Dendritic cell treated with granulocyte-macrophage colony-stimulating factor and Interleukin-4, amounts not matched to agents 40 ng/mL and 50 ng/mL, for 4 days (primary cell): ENCODE data around the gene PGPEP1.
"Not testable (repeated sequence)": the region's sequence is repeated elsewhere in the genome, so short reads cannot be mapped to it uniquely, and the experiment has no call there.

Source experiments
- H3K27ac Mint-ChIP-seq: one replicate; pipeline ENCODE4 v1.8.0; 2022; ENCODE audit warnings: mild to moderate bottlenecking, mixed read lengths
- H3K27me3 Mint-ChIP-seq: one replicate; pipeline ENCODE4 v1.8.0; 2022; ENCODE audit warnings: mild to moderate bottlenecking, mixed read lengths
- H3K36me3 Mint-ChIP-seq: one replicate; pipeline ENCODE4 v1.8.0; 2022; ENCODE audit warnings: low read depth, mixed read lengths
- H3K4me1 Mint-ChIP-seq: one replicate; pipeline ENCODE4 v1.8.0; 2022; ENCODE audit warnings: low read depth, mixed read lengths
- H3K4me3 Mint-ChIP-seq: one replicate; pipeline ENCODE4 v1.8.0; 2022; ENCODE audit warnings: mild to moderate bottlenecking, moderate library complexity, mixed read lengths
- H3K9me3 Mint-ChIP-seq: one replicate; pipeline ENCODE4 v1.8.0; 2022; ENCODE audit warnings: mixed read lengths
- intact Hi-C: fragments of 100-400 bp; cut with micrococcal nuclease; formaldehyde crosslinking; loops from one replicate; pipeline ENCODE4 v1.15.0; 2022

The PGPEP1 gene

DNA sequence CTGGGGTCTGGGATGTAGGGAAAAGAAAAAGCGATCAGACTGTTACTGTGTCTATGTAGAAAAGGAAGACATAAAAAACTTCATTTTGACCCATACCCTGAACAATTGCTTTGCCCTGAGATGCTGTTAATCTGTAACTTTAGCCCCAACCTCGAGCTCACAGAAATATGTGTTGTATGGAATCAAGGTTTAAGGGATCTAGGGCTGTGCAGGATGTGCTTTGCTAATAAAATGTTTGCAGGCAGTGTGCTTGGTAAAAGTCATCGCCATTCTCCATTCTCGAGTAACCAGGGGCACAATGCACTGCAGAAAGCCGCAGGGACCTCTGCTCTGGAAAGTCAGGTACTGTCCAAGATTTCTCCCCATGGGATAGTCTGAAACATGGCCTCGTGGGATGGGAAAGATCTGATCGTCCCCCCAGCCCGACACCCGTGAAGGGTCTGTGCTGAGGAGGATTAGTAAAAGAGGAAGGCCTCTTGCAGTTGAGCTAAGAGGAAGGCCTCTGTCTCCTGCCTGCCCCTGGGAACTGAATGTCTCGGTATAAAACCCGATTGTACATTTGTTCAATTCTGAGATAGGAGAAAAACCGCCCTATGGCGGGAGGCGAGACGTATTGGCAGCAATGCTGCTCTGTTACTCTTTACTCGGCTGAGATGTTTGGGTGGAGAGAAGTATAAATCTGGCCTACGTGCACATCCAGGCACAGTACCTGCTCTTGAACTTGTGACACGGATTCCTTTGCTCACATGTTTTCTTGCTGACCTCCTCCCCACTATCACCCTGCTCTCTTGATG is 62.3 kb downstream of the PGPEP1 start:
- intact Hi-C loops, H3K9me3 Mint-ChIP-seq, H3K36me3 Mint-ChIP-seq, H3K27me3 Mint-ChIP-seq: not testable (repeated sequence)
- Mint-ChIP-seq H3K4me1 (peaks cover 51% of the 10 kb centered on the region), H3K27ac (peak overlapping the region; percentile 90), H3K4me3 (peak overlapping the region; percentile 50)

DNA sequence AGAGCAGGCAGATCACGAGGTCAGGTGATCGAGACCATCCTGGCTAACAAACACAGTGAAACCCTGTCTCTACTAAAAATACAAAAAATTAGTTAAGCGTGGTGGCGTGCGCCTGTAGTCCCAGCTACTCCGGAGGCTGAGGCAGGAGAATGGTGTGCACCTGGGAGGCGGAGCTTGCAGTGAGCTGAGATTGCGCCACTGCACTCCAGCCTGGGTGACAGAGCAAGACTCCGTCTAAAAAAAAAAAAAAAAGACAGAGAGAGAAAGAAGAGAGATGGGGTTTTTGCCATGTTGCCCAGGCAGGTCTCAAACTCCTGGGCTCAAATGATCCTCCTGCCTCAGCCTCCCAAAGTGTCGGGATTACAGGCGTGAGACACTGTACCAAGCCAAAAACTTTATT is 65.4 kb downstream of the PGPEP1 start:
- intact Hi-C loops, H3K9me3 Mint-ChIP-seq, H3K27me3 Mint-ChIP-seq, H3K27ac Mint-ChIP-seq, H3K36me3 Mint-ChIP-seq, H3K4me3 Mint-ChIP-seq: not testable (repeated sequence)
- peaks cover 50% of the 10 kb centered on the region for H3K4me1 Mint-ChIP-seq

DNA sequence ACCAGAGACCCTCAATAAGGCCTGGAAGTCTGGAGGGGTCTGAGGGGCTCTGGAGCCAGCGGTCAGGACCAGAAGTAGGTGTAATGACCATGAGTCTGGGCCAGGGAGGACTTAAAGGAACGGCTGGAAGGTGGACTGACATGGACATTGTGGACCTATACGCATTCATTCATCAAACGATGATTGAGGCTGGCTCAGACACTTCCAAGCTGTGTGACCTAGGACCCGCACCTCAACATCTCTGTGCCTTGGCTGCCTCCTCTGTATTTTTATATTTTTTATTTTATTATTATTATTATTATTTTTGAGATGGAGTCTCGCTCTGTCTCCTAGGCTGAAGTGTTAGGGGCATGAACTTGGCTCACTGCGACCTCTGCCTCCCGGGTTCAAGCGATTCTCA is 66.4 kb downstream of the PGPEP1 start:
- Mint-ChIP-seq H3K4me1 (peaks cover 40% of the 10 kb centered on the region), H3K27me3 (peaks cover 3% of the 10 kb centered on the region), H3K36me3 (no peaks in the 10 kb centered on the region), H3K27ac (no peak overlapping the region), H3K4me3 (no peak overlapping the region), H3K9me3 (no peaks in the 10 kb centered on the region)
- intact Hi-C loops, result no loop called here

GRCh38 chr19:18408053-18408476 is 67.7 kb downstream of the PGPEP1 start:
- H3K4me3 Mint-ChIP-seq, result no peak overlapping the region
- H3K27me3 Mint-ChIP-seq, result peaks cover 14% of the 10 kb centered on the region
- H3K9me3 Mint-ChIP-seq, result no peaks in the 10 kb centered on the region
- peaks cover 27% of the 10 kb centered on the region for H3K4me1 Mint-ChIP-seq
- intact Hi-C loops, result loop anchor here (2.0 kb wide), 2 partner anchors 19 to 59 kb away; no protein-coding TSS in a partner anchor
- no peak overlapping the region for H3K27ac Mint-ChIP-seq
- no peaks in the 10 kb centered on the region for H3K36me3 Mint-ChIP-seq

DNA sequence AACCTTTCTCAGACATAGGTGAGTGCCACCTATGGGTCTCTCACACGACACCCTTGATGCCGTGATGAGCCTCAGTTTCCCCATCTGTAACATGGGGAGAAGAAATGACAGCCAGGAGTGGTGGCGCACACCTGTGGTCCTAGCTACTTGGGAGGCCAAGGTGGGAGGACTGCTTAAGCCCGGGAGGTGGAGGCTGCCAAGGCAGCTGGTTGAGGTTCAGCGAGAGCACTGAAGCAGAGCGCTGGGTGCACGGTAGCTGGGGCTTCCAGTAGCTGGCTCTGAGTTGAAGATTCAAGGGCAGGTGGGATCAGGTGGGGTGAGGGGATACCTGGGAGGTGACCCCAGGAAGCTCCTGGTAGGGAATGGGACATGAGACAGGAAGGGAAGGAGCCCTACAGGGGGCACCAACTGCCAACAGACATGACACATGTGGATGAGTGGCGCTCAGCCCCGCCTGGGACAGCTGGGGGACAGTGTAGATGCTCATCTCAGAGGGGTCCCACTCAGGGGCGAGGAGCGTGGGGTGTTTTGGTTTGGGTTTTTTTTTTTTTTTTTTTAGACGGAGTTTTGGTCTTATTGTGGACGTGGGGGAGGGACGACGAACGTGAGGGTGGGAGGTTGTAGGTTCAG is 72.3 kb downstream of the PGPEP1 start:
- intact Hi-C loops, result no loop called here
- Mint-ChIP-seq H3K27ac (no peak overlapping the region), H3K27me3 (peaks cover 14% of the 10 kb centered on the region), H3K4me1 (peaks cover 52% of the 10 kb centered on the region), H3K36me3 (no peaks in the 10 kb centered on the region), H3K4me3 (no peak overlapping the region), H3K9me3 (no peaks in the 10 kb centered on the region)

- Mint-ChIP-seq H3K4me3 (peak overlapping the region; percentile 69), H3K27me3 (peaks cover 14% of the 10 kb centered on the region), H3K36me3 (peaks cover under 1% of the 10 kb centered on the region), H3K9me3 (no peaks in the 10 kb centered on the region), H3K4me1 (peaks cover 58% of the 10 kb centered on the region), H3K27ac (peak overlapping the region; percentile 95)
- intact Hi-C loops, result loop anchor here (5.0 kb wide), 2 partner anchors 132 to 212 kb away; partner anchors contain the start of genes JUND and RAB3A
Observed at GRCh38 chr19:18414504-18415177, 74.2 kb downstream of the PGPEP1 start.

DNA sequence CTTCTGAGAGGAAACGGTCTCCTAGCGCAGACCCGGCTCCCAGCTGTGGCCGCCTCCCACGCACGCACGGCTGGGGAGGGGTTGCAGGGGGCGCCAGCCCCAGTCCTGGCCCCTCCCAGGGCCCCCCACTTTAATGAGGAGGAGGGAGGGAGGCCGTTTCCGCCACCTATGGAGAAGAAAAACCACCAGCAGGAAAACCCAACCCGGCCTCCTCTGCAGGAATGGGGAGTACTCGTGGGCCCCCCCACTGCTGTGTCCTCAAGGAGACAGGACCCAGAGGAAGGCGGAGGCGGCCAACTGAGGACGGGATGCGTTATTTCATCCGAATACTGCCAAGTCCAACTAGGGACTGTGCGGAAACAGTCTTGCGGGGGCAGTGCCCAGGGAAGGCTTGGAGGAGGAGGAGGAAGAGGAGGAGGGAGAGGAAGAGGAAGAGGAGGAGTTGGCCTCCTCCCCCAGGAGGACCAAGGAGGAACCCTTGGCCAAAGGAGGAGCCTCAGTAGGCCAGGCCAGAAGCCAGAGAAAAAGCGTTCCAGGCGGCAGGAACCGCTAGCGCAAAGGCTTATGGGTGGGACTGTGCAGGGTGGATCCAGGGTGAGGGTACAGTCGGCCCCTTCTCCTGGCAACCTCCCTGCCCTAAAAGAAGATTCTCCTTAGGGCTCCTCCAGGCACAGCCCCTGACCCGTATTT is 74.9 kb downstream of the PGPEP1 start:
- H3K4me3 Mint-ChIP-seq, result peak overlapping the region; percentile 69
- H3K36me3 Mint-ChIP-seq, result peaks cover 7% of the 10 kb centered on the region
- H3K9me3 Mint-ChIP-seq, result no peaks in the 10 kb centered on the region
- H3K4me1 Mint-ChIP-seq, result peaks cover 59% of the 10 kb centered on the region
- peaks cover 14% of the 10 kb centered on the region for H3K27me3 Mint-ChIP-seq
- intact Hi-C loops, result loop anchor here (5.0 kb wide), 2 partner anchors 133 to 213 kb away; partner anchors contain the start of genes JUND and RAB3A
- H3K27ac Mint-ChIP-seq, result peak overlapping the region; percentile 95

DNA sequence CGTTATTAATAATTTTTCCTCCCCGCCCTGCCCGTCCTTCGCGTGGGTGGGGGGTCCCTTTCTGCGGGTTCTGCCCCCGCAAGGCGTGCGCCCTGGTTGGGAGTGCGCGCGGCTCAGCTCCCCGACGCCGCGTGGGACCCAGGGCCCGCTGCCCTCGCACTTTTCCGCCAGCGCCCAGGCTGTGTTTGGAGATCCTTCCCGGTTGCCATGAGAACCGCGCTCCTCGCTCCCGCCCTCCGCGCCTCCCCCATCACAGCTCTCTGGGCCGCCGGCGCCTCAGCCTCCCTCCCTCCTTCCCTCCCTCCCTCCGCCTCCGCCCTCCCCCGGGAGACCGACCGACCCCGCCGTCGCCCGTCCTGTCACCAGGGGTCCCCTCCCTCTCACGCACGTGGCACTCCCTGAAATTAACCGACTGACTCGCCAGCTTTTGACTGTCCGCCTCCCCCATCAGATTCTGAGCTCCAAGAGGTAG is 76.4 kb downstream of the PGPEP1 start:
- Mint-ChIP-seq H3K27ac (peak overlapping the region; percentile 95), H3K4me1 (peaks cover 70% of the 10 kb centered on the region), H3K36me3 (peaks cover 11% of the 10 kb centered on the region), H3K4me3 (peak overlapping the region; percentile 65), H3K9me3 (no peaks in the 10 kb centered on the region), H3K27me3 (peaks cover 10% of the 10 kb centered on the region)
- intact Hi-C loops, result loop anchor here (5.0 kb wide), 2 partner anchors 135 to 215 kb away; partner anchors contain the start of genes JUND and RAB3A

DNA sequence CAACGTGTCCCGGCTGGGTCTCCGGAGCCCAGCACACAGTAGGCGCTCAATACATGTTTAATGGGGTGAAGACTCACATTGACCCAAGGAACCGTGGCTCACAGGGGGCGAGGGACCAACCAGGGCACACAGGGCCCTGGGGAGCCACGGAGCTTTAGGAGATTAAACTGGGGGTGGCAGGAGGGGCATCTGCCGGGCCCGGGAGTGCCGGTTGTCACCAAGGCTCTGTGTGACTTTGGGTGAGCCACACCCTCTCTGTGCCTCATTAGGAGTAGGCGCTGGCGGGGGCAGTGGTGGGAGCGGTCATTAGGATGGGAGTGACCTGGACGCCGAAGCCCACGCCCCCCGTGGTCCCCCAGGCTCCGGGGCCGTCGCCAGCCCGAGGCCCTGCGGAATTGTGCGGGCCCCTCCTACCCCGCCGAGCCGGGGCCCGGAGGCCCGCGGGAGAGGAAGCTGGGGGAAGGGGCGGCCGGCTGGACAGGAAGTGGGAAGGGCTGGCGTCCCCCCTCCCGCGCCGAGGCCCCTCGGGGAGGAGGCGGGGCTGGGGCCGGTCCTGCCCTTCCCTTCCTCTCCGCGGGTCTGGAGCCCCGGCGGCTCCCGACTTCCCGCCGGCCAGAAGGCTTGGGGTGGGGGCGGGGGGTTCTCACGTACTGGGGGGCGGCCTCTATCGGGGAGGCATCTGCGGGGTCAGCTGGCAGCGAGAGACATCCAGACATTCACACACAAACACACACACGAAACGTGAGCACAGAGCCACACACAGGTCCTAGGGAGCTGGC is 77.0 kb downstream of the PGPEP1 start:
- intact Hi-C loops, result loop anchor here (5.0 kb wide), 2 partner anchors 135 to 215 kb away; partner anchors contain the start of genes JUND and RAB3A
- peak overlapping the region; percentile 95 for H3K27ac Mint-ChIP-seq

DNA sequence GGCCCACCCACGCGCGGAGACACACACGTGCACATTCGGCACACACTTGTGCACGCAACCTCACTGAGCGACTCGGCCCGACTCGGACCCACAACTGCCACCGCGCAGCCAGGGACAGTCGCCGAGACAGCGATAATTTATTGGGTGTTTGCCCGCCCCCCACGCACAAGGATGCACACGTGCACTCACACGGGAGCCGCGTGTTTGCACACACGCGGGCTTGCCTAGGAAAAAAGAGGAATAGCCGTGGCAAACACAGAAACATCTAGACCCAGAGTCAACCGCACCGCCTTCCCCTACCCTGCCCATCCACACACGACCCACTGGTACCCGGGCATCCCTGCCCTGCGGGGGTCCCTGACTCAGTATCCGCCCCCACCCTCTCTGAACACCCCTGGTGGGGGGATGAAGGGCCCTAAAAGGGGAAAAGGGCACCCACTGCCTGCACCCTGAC is 77.7 kb downstream of the PGPEP1 start:
- Mint-ChIP-seq H3K27me3 (no peaks in the 10 kb centered on the region), H3K9me3 (no peaks in the 10 kb centered on the region)
- intact Hi-C loops, result loop anchor here (5.0 kb wide), 2 partner anchors 136 to 216 kb away; partner anchors contain the start of genes JUND and RAB3A

More for the DNA sequence above, 77.0 kb downstream of the PGPEP1 start:
- no peaks in the 10 kb centered on the region for H3K9me3 Mint-ChIP-seq
- H3K4me3 Mint-ChIP-seq, result peak overlapping the region; percentile 71
- peaks cover 76% of the 10 kb centered on the region for H3K4me1 Mint-ChIP-seq
- peaks cover 17% of the 10 kb centered on the region for H3K36me3 Mint-ChIP-seq
- peaks cover 5% of the 10 kb centered on the region for H3K27me3 Mint-ChIP-seq

DNA sequence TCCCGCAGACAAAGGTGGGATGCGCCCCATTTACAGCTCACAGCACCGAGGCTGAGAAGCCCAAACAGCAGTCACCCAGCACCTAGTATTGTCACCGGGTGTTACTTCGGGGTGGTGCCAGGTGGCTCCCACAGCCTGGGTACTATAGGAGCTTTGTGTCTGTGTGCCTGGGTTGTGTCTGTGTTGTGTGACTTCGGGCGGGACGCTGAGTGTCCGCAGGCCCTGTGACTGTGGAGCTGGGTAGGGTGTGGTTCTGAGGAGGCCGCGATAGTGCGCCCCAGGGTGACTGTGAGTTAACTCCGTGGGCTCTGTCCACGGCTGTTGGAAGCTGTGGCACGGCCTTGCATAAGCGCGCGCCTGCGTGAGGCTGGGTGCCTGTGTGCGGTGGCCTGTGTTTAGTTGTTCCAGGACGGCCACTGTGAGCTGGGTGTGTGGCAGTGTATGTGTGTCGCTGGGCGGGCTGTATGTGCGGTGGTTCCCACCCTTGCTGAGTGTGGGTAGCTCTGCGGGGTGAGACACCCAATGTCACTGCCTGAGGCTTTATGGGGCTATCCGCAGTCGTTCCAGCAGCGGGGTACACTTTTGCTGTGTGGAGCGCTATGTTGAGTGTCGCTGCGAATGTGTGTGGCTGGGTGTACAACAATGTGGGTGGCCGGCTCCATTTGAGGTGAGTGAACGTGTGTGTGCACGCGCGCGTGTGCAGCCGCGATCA is 78.2 kb downstream of the PGPEP1 start:
- Mint-ChIP-seq H3K9me3 (no peaks in the 10 kb centered on the region), H3K27ac (peak overlapping the region; percentile 95), H3K4me1 (peaks cover 87% of the 10 kb centered on the region), H3K36me3 (peaks cover 29% of the 10 kb centered on the region), H3K27me3 (no peaks in the 10 kb centered on the region), H3K4me3 (peak overlapping the region; percentile 71)
- intact Hi-C loops, result loop anchor here (5.0 kb wide), 2 partner anchors 136 to 216 kb away; partner anchors contain the start of genes JUND and RAB3A

More for the DNA sequence above, 77.7 kb downstream of the PGPEP1 start:
- Mint-ChIP-seq H3K4me3 (peak overlapping the region; percentile 71), H3K27ac (peak overlapping the region; percentile 95), H3K36me3 (peaks cover 23% of the 10 kb centered on the region), H3K4me1 (peaks cover 82% of the 10 kb centered on the region)

- intact Hi-C loops, result loop anchor here (5.0 kb wide), 2 partner anchors 137 to 217 kb away; partner anchors contain the start of genes JUND and RAB3A
- peak within 1 kb of the TSS; percentile 83 for H3K4me3 Mint-ChIP-seq
Observed at GRCh38 chr19:18419195-18419698, 78.8 kb downstream of the PGPEP1 start, which contains the start of gene SSBP4. Gene SSBP4, plus strand, starts transcription at chr19:18419398. Its CDS starts 251 bp downstream, at chr19:18419649.

More at GRCh38 chr19:18419195-18419698, 78.8 kb downstream of the PGPEP1 start, which contains the start of gene SSBP4:
- H3K9me3 Mint-ChIP-seq, result no peaks in the 10 kb centered on the region
- no peaks in the 10 kb centered on the region for H3K27me3 Mint-ChIP-seq
- peak within 1 kb of the TSS; percentile 95 for H3K27ac Mint-ChIP-seq
- H3K4me1 Mint-ChIP-seq, result peaks cover 88% of the 10 kb centered on the region
- peaks cover 35% of the 10 kb centered on the region for H3K36me3 Mint-ChIP-seq
